ENCODE measurements around the gene FILIP1L.
A peak's percentile ranks its signal among the peaks of the same experiment; 100 is the strongest.

FILIP1L gene

DNA sequence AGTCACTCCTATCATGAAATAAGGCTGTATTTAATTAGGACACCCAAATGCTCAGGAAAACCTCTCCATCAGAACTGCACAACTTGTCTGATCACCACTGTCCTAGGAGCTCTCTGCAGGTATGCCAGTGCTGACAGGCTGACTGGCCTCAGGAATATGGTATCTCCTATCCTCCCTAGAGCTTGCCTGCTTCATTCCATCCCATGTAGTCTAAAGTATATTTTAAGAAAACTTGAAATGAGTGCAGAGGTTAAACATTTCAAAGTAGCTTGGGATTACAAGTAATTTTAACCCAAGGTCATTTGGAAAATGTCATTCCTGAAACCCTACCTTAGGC lies 23.7 kb downstream of the FILIP1L start:
- no peak overlapping the region for H3K4me3 ChIP-seq (ENCODE audit: low read depth in 1 of 2, low read length in 1 of 2)
- no peaks in the 10 kb centered on the region for H3K36me3 ChIP-seq
- H3K27me3 ChIP-seq, result no peaks in the 10 kb centered on the region
- TF ChIP-seq, protein P1, sequence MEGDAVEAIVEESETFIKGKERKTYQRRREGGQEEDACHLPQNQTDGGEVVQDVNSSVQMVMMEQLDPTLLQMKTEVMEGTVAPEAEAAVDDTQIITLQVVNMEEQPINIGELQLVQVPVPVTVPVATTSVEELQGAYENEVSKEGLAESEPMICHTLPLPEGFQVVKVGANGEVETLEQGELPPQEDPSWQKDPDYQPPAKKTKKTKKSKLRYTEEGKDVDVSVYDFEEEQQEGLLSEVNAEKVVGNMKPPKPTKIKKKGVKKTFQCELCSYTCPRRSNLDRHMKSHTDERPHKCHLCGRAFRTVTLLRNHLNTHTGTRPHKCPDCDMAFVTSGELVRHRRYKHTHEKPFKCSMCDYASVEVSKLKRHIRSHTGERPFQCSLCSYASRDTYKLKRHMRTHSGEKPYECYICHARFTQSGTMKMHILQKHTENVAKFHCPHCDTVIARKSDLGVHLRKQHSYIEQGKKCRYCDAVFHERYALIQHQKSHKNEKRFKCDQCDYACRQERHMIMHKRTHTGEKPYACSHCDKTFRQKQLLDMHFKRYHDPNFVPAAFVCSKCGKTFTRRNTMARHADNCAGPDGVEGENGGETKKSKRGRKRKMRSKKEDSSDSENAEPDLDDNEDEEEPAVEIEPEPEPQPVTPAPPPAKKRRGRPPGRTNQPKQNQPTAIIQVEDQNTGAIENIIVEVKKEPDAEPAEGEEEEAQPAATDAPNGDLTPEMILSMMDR (IDR thresholded peaks at IDR 0.05), result no peak
- H3K9me3 ChIP-seq, result no peaks in the 10 kb centered on the region
- H3K4me1 ChIP-seq (ENCODE audit: control insufficient read depth in 1 of 2, insufficient read depth in 1 of 2, low read depth in 1 of 2, low read length in 1 of 2), result peaks cover 21 to 29% of the 10 kb centered on the region in 2 experiments
- peak overlapping the region; percentile 64 for H3K27ac ChIP-seq

DNA sequence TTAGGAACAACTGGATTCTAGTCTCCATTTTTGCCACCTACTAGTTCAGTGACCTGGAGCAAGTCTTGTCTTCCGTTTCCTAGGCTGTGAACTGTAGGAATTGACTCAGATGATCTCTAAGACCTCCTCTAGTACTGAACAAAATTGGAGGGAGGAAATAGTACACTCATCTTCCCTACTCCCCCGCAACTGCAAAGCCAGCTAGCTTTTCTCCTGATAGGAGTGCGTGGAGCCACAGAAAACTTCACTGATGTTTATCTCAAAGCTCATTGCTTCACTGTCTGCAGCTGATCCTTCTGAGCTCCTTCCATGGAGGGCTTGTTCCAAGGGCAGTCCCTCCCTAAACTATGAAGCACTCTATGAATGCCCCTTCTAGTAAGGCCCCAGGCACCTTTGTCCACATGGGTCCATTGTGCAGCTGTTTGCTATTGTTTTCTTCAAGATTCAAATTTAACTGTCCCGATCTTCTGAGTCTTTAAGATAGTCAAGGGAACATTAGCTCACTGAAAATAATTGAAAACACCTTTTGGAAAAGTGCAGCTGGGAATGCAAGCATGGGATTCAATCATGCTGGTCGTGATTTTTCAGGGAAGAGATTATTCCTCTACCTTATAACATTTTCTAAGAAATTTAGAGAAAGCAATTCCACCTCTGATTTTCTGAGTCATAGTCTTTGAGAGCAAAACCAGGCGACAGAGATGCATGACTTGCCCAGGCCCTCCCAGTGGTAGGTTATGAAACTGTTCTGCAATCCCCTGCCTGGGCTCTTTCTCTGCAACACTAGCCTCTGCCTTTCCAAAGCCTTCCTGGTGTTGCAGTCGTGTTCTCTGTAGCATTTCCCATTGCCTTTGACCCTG lies 24.3 kb downstream of the FILIP1L start:
- no peak overlapping the region for H3K4me3 ChIP-seq (ENCODE audit: low read depth in 1 of 2, low read length in 1 of 2)
- H3K36me3 ChIP-seq, result no peaks in the 10 kb centered on the region
- TF ChIP-seq, protein P1 (IDR thresholded peaks at IDR 0.05), result no peak
- H3K27me3 ChIP-seq, result no peaks in the 10 kb centered on the region
- H3K27ac ChIP-seq, result peak overlapping the region; percentile 64
- peaks cover 21 to 31% of the 10 kb centered on the region in 2 experiments for H3K4me1 ChIP-seq (ENCODE audit: control insufficient read depth in 1 of 2, insufficient read depth in 1 of 2, low read depth in 1 of 2, low read length in 1 of 2)
- no peaks in the 10 kb centered on the region for H3K9me3 ChIP-seq

DNA sequence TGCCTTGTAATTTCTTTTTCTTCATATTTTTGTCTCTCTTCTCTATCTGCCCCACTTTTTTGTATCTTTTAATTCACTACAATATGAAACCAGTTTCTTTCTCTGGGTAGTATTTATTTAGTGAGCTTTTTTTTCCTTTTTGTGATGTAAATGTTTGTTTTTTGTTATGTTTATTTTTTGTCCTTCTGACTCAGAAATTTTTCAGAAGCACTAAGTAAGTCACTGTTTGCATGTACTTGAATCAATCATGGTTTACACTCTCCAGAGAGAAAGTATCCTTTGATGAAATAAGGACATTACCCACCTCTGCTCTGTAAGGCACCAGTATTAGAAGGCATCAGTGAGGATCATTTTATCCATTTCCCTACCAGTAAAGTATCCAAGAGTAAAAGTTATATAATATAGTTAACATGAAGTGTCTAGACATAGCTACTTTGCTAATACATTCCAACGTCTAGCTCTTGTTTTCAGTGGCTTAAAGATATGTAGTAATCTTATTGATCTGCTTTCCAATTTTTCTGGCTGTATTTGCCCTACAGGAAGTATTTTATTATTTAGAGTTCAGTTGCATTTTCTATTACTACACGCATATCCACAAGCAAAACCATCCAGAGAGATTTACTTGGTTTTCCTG lies 25.4 kb downstream of the FILIP1L start:
- no peak overlapping the region for H3K4me3 ChIP-seq (ENCODE audit: low read depth in 1 of 2, low read length in 1 of 2)
- H3K27ac ChIP-seq, result no peak overlapping the region
- H3K9me3 ChIP-seq, result no peaks in the 10 kb centered on the region
- no peaks in the 10 kb centered on the region for H3K27me3 ChIP-seq
- TF ChIP-seq, protein P1 (IDR thresholded peaks at IDR 0.05), result no peak
- H3K36me3 ChIP-seq, result no peaks in the 10 kb centered on the region
- peaks cover 33 to 42% of the 10 kb centered on the region in 2 experiments for H3K4me1 ChIP-seq (ENCODE audit: control insufficient read depth in 1 of 2, insufficient read depth in 1 of 2, low read depth in 1 of 2, low read length in 1 of 2)

DNA sequence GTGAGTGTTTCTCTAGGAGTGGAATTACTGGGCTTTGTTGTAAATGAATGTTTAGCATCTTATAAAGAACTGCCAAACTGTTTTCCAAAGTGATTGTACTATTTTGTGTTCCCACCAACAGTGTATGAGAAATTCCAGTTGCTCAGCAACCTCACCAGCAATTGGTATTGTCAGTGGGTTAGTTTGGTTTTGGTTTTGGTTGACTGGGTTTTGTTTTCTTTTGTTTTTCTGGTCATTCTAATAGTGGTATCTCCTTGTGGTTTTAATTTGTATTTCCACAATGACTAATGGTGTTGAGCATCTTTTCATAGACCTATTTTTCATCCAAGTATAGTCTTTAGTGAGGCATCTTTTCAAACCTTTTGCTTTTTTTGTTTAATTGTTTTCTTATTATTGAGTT lies 27.1 kb downstream of the FILIP1L start:
- no peak overlapping the region for H3K27ac ChIP-seq

DNA sequence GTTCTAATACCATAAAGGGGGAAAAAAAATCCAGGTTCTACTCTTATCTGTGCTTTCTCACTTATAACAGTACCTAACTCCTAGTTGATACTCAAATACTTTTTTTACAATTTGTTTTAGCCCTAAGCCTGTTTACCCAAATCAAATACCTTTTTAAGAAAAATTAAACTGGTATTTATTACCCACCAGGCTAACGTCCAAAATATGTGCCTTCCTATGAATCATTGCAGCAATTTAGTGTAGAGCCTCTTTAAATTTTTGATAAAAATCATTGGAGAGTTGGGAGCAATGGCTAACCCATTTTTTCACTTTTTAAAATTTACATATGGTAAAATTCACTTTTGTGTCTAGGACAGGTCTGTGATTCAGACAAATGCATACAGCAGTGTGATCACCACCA lies 27.9 kb downstream of the FILIP1L start:
- no peak overlapping the region for H3K27ac ChIP-seq
- H3K9me3 ChIP-seq, result no peaks in the 10 kb centered on the region
- TF ChIP-seq, protein P1 (IDR thresholded peaks at IDR 0.05), result no peak

More for the DNA sequence above, 27.1 kb downstream of the FILIP1L start:
- H3K4me1 ChIP-seq (ENCODE audit: control insufficient read depth in 1 of 2, insufficient read depth in 1 of 2, low read depth in 1 of 2, low read length in 1 of 2), result peaks cover 38 to 39% of the 10 kb centered on the region in 2 experiments
- no peak overlapping the region for H3K4me3 ChIP-seq (ENCODE audit: low read depth in 1 of 2, low read length in 1 of 2)
- no peaks in the 10 kb centered on the region for H3K9me3 ChIP-seq
- TF ChIP-seq, protein P1 (IDR thresholded peaks at IDR 0.05), result no peak
- no peaks in the 10 kb centered on the region for H3K36me3 ChIP-seq
- no peaks in the 10 kb centered on the region for H3K27me3 ChIP-seq

More for the DNA sequence above, 27.9 kb downstream of the FILIP1L start:
- peaks cover 38 to 39% of the 10 kb centered on the region in 2 experiments for H3K4me1 ChIP-seq (ENCODE audit: control insufficient read depth in 1 of 2, insufficient read depth in 1 of 2, low read depth in 1 of 2, low read length in 1 of 2)
- H3K4me3 ChIP-seq (ENCODE audit: low read depth in 1 of 2, low read length in 1 of 2), result no peak overlapping the region
- no peaks in the 10 kb centered on the region for H3K36me3 ChIP-seq
- H3K27me3 ChIP-seq, result no peaks in the 10 kb centered on the region

Data from neutrophil (primary cell).